Panc1 (cell line): ENCODE measurements around the gene SRY. TPM values are rescaled to one million over a fixed set of nuclear protein-coding genes. Genes with fewer than 3 reads are reported as not detected.

Experiments used
- ATAC-seq: fragments of 200-7000 bp; cut with Tn5 transposase; 2 replicates; pipeline ENCODE4 v1.9.1; 2020; ENCODE audit warnings: mild to moderate bottlenecking, moderate library complexity
- BruUV-seq: library from RNA; stranded (reverse); fragments of 400-500 nt; replicated peaks from 2 replicates; lab custom pipeline; 2021; lab: Mats Ljungman, UMichigan
- CTCF ChIA-PET: fragments of 300-600 bp; sonication (Branson Sonifier 250); formaldehyde crosslinking; loops from one replicate; lab custom pipeline; 2022; ENCODE audit warnings: antibody characterized with exemption; lab: Charles Lee
- POLR2A ChIA-PET: fragments of 300-600 bp; sonication (Branson Sonifier 250); formaldehyde crosslinking; loops from one replicate; lab custom pipeline; 2022; ENCODE audit warnings: antibody characterized with exemption; lab: Charles Lee
- DNase-seq: peaks from one replicate; pipeline ENCODE4 v3.0.0-alpha.2; 2010; ENCODE audit warnings: low read depth, low spot score
- H3K27ac ChIP-seq: 2 replicates; pipeline ENCODE4 v1.5.1; 2011; ENCODE audit warnings: mild to moderate bottlenecking, low read length, inconsistent platforms
- H3K27me3 ChIP-seq: fragments of 200-500 bp; sonication (Bioruptor generic); 2 replicates; pipeline ENCODE4 v1.6.0; 2014; ENCODE audit warnings: low read length, inconsistent platforms; ENCODE audit not compliant: control insufficient read depth, insufficient read depth
- H3K36me3 ChIP-seq: fragments of 200-500 bp; sonication (Bioruptor generic); 2 replicates; pipeline ENCODE4 v1.5.1; 2014; ENCODE audit warnings: inconsistent platforms, mild to moderate bottlenecking, low read length, moderate library complexity; ENCODE audit not compliant: control insufficient read depth, insufficient read depth
- H3K4me1 ChIP-seq: 2 replicates; pipeline ENCODE4 v1.5.1; 2011; ENCODE audit warnings: inconsistent platforms, mild to moderate bottlenecking, low read length, moderate library complexity; ENCODE audit not compliant: control insufficient read depth, insufficient read depth
- H3K4me3 ChIP-seq, 2 experiments: 2 replicates each; pipeline ENCODE4 v1.5.1; 2011 to 2012; ENCODE audit warnings: low read depth in 2 of 2, low read length in 2 of 2, mild to moderate bottlenecking in 2 of 2, inconsistent platforms in 1 of 2, moderate library complexity in 1 of 2
- H3K9me3 ChIP-seq: fragments of 200-500 bp; sonication (Bioruptor generic); 2 replicates; pipeline ENCODE4 v1.5.1; 2014; ENCODE audit warnings: low read depth, mild to moderate bottlenecking, inconsistent platforms, low read length, moderate library complexity; ENCODE audit not compliant: control insufficient read depth, insufficient read depth
- CTCF ChIP-seq: fragments of 450-650 bp; IDR thresholded peaks from 2 replicates; pipeline ENCODE4 v1.5.1; 2017; ENCODE audit warnings: mild to moderate bottlenecking
- POLR2AphosphoS5 ChIP-seq: IDR thresholded peaks from 2 replicates; pipeline ENCODE4 v1.6.1; 2012; ENCODE audit warnings: mild to moderate bottlenecking, low read depth, low read length, moderate library complexity
- REST ChIP-seq, 2 experiments: IDR thresholded peaks; 2 replicates each; pipeline ENCODE4 v1.6.1; 2011 to 2012; ENCODE audit warnings: low read depth in 2 of 2, control low read depth in 1 of 2, low read length in 1 of 2, mild to moderate bottlenecking in 1 of 2, moderate library complexity in 1 of 2; ENCODE audit not compliant: insufficient read depth in 1 of 2
- SIN3A ChIP-seq: IDR thresholded peaks from 2 replicates; pipeline ENCODE4 v1.6.1; 2012; ENCODE audit warnings: low read depth, mild to moderate bottlenecking, low read length, moderate library complexity, borderline replicate concordance; ENCODE audit not compliant: insufficient read depth
- TCF7L2 ChIP-seq: IDR thresholded peaks from 2 replicates; pipeline ENCODE4 v1.6.1; 2011; ENCODE audit warnings: mild to moderate bottlenecking, low read depth, low read length, inconsistent platforms
- in situ Hi-C: cut with HindIII; loops from 2 replicates; pipeline ENCODE4 v1.10.0; 2016; ENCODE audit warnings: low sequenced_read_pairs, low pct_unique_long_range_greater_than_20kb
- intact Hi-C: fragments of 100-400 bp; cut with micrococcal nuclease; formaldehyde crosslinking; loops from one replicate; pipeline ENCODE4 v1.10.0; 2022; ENCODE audit not compliant: unreplicated experiment
- total RNA-seq: library from RNA; stranded (reverse); gene quantifications from one replicate; pipeline ENCODE4 v1.2.1, GENCODE V29; 2021; ENCODE audit not compliant: unreplicated experiment

The SRY gene
- total RNA-seq, 1 experiment from 2014 or later = not detected

- in situ Hi-C loops = no loop called here
- Histone ChIP-seq H3K27ac (no peak overlapping the region), H3K27me3 (no peaks in the 10 kb centered on the region), H3K4me1 (no peaks in the 10 kb centered on the region), H3K4me3 (no peak overlapping the region), H3K36me3 (no peaks in the 10 kb centered on the region), H3K9me3 (no peaks in the 10 kb centered on the region)
- DNase-seq (no peak), ATAC-seq (no peak)
- BruUV-seq = no TSS peak
- POLR2A ChIA-PET = no interaction called here
- CTCF ChIA-PET = no interaction called here
- intact Hi-C loops = no loop called here
- TF ChIP-seq REST (IDR thresholded peaks at IDR 0.05; ENCODE audit: insufficient read depth in 1 of 2, low read depth in 2 of 2, low read length in 1 of 2) (no peak), SIN3A (no peak), CTCF (no peak), POLR2AphosphoS5 (no peak), TCF7L2 (no peak)
Observed at GRCh38 chrY:2835230-2835629, 47.7 kb upstream of the SRY start.

GRCh38 chrY:2828497-2828896 is 41.0 kb upstream of the SRY start:
- BruUV-seq = no TSS peak
- Histone ChIP-seq H3K27ac (no peak overlapping the region), H3K27me3 (no peaks in the 10 kb centered on the region), H3K36me3 (no peaks in the 10 kb centered on the region), H3K9me3 (no peaks in the 10 kb centered on the region), H3K4me3 (no peak overlapping the region), H3K4me1 (no peaks in the 10 kb centered on the region)
- no peak for TF ChIP-seq REST (IDR thresholded peaks at IDR 0.05; ENCODE audit: insufficient read depth in 1 of 2, low read depth in 2 of 2, low read length in 1 of 2)
- TF ChIP-seq TCF7L2 = no peak
- TF ChIP-seq POLR2AphosphoS5 = no peak
- TF ChIP-seq SIN3A = no peak
- no peak for TF ChIP-seq CTCF
- DNase-seq = no peak
- in situ Hi-C loops (no loop called here), intact Hi-C loops (no loop called here)
- ChIA-PET POLR2A (no interaction called here), CTCF (no interaction called here)
- no peak for ATAC-seq
